Neuronal stem cell (in vitro differentiated cells): ENCODE measurements around the gene TNFAIP8.

Source experiments
- DNase-seq: peaks from one replicate; pipeline ENCODE4 v3.0.0-alpha.2; 2013; ENCODE audit warnings: low spot score
- H2AFZ ChIP-seq: one replicate; pipeline ENCODE4 v1.6.1; 2013; ENCODE audit warnings: mild to moderate bottlenecking, low read length, inconsistent platforms
- H2AK5ac ChIP-seq: 2 replicates; pipeline ENCODE4 v1.6.1; 2013; ENCODE audit warnings: low read depth, mild to moderate bottlenecking, inconsistent platforms, low read length, moderate library complexity, mixed read lengths
- H2BK120ac ChIP-seq: 2 replicates; pipeline ENCODE4 v1.6.1; 2013; ENCODE audit warnings: low read depth, mild to moderate bottlenecking, inconsistent platforms, low read length, moderate library complexity, mixed read lengths
- H2BK12ac ChIP-seq: one replicate; pipeline ENCODE4 v1.6.1; 2013; ENCODE audit warnings: low read length, inconsistent platforms
- H2BK15ac ChIP-seq: 2 replicates; pipeline ENCODE4 v1.6.1; 2013; ENCODE audit warnings: mild to moderate bottlenecking, low read length, inconsistent platforms, mixed read lengths
- H2BK5ac ChIP-seq: one replicate; pipeline ENCODE4 v1.6.1; 2013; ENCODE audit warnings: inconsistent platforms, mild to moderate bottlenecking, low read length, moderate library complexity
- H3K14ac ChIP-seq: one replicate; pipeline ENCODE4 v1.6.1; 2013; ENCODE audit warnings: low read length, inconsistent platforms
- H3K18ac ChIP-seq: 2 replicates; pipeline ENCODE4 v1.6.1; 2013; ENCODE audit warnings: low read length, inconsistent platforms
- H3K23ac ChIP-seq: 2 replicates; pipeline ENCODE4 v1.6.1; 2013; ENCODE audit warnings: low read depth, mild to moderate bottlenecking, mixed read lengths, low read length, inconsistent platforms; ENCODE audit not compliant: poor library complexity
- H3K27ac ChIP-seq: replicated peaks from 3 replicates; pipeline ENCODE4 v1.5.1; 2013; ENCODE audit warnings: low read length, inconsistent platforms
- H3K27me3 ChIP-seq, 3 experiments: 2 replicates each; pipeline ENCODE4 v1.6.1; 2013; ENCODE audit warnings: low read length in 3 of 3, mild to moderate bottlenecking in 2 of 3, inconsistent platforms in 1 of 3, low read depth in 1 of 3, mixed read lengths in 1 of 3, moderate library complexity in 1 of 3; ENCODE audit not compliant: control insufficient read depth in 3 of 3, insufficient read depth in 3 of 3
- H3K36me3 ChIP-seq, 2 donors: replicated peaks in 1 of 2; 2 replicates each; pipeline ENCODE4 v1.6.1; 2013; ENCODE audit warnings: low read length in 2 of 2; ENCODE audit not compliant: control insufficient read depth in 2 of 2, insufficient read depth in 2 of 2
- H3K4ac ChIP-seq: 2 replicates; pipeline ENCODE4 v1.6.1; 2013; ENCODE audit warnings: inconsistent platforms, mild to moderate bottlenecking, low read length, moderate library complexity
- H3K4me1 ChIP-seq, 2 donors: 1 replicate in 1 of 2; 2 replicates in 1 of 2; pipeline ENCODE4 v1.6.1; 2013; ENCODE audit warnings: low read length in 2 of 2, low read depth in 1 of 2; ENCODE audit not compliant: control insufficient read depth in 2 of 2, insufficient read depth in 1 of 2
- H3K4me2 ChIP-seq: one replicate; pipeline ENCODE4 v1.6.1; 2013; ENCODE audit warnings: mild to moderate bottlenecking, low read length, inconsistent platforms; ENCODE audit not compliant: insufficient read depth, poor library complexity, severe bottlenecking
- H3K4me3 ChIP-seq, 2 donors: 2 replicates each; pipeline ENCODE4 v1.5.1; 2013; ENCODE audit warnings: low read length in 2 of 2, mild to moderate bottlenecking in 2 of 2, inconsistent platforms in 1 of 2, moderate library complexity in 1 of 2
- H3K79me1 ChIP-seq: one replicate; pipeline ENCODE4 v1.6.1; 2013; ENCODE audit warnings: low read depth, mild to moderate bottlenecking, inconsistent platforms, low read length, moderate library complexity
- H3K9ac ChIP-seq: one replicate; pipeline ENCODE4 v1.6.1; 2013; ENCODE audit warnings: mild to moderate bottlenecking, low read depth, low read length, inconsistent platforms; ENCODE audit not compliant: poor library complexity
- H3K9me3 ChIP-seq, 2 donors: replicated peaks in 1 of 2; 2 replicates each; pipeline versions ENCODE3 to v1.6.1; 2013; ENCODE audit warnings: low read length in 2 of 2, mild to moderate bottlenecking in 2 of 2, inconsistent platforms in 1 of 2, low read depth in 1 of 2, mixed read lengths in 1 of 2, moderate library complexity in 1 of 2; ENCODE audit not compliant: control insufficient read depth in 2 of 2, insufficient read depth in 1 of 2
- H4K8ac ChIP-seq: one replicate; pipeline ENCODE4 v1.6.1; 2013; ENCODE audit warnings: low read depth, mild to moderate bottlenecking, inconsistent platforms, low read length, moderate library complexity
- H4K91ac ChIP-seq: one replicate; pipeline ENCODE4 v1.6.1; 2013; ENCODE audit warnings: low read length, low read depth, mild to moderate bottlenecking, inconsistent platforms; ENCODE audit not compliant: poor library complexity
- WGBS, 2 donors: extraction: QIAGEN DNeasy Blood & Tissue Kit; methylation state at CpG; one replicate each; pipeline ENCODE4 v1.1.7; 2013; ENCODE audit warnings: missing lambda C conversion rate in 2 of 2, mixed read lengths in 1 of 2; ENCODE audit not compliant: insufficient read length in 2 of 2, insufficient replicate concordance in 1 of 2; ENCODE audit errors: extremely low coverage in 2 of 2; 5-methylcytosine and 5-hydroxymethylcytosine counted together

TNFAIP8 gene

GRCh38 chr5:119389288-119390030, 33.6 kb downstream of the TNFAIP8 start:
- H2BK12ac ChIP-seq, result no peak overlapping the region
- peaks cover 0 to 17% of the 10 kb centered on the region in 2 donors for H3K36me3 ChIP-seq
- H3K4me1 ChIP-seq, result peaks cover 0 to 3% of the 10 kb centered on the region in 2 donors
- no peak overlapping the region for H3K27ac ChIP-seq
- H2AK5ac ChIP-seq, result no peak overlapping the region
- no peak overlapping the region for H3K9ac ChIP-seq
- WGBS, 2 donors, result no CpG with 5 or more reads among the region's 3 CpGs
- no peak overlapping the region for H2BK15ac ChIP-seq
- no peak overlapping the region for H3K14ac ChIP-seq
- H3K4me3 ChIP-seq, result no peak overlapping the region
- H2AFZ ChIP-seq, result no peak overlapping the region
- no peak overlapping the region for H3K4ac ChIP-seq
- H3K4me2 ChIP-seq, result no peak overlapping the region
- no peaks in the 10 kb centered on the region for H3K9me3 ChIP-seq
- H2BK5ac ChIP-seq, result no peak overlapping the region
- H4K8ac ChIP-seq, result no peak overlapping the region
- no peaks in the 10 kb centered on the region for H3K27me3 ChIP-seq
- H3K18ac ChIP-seq, result no peak overlapping the region
- H3K79me1 ChIP-seq, result no peaks in the 10 kb centered on the region
- H3K23ac ChIP-seq, result no peak overlapping the region
- DNase-seq, result no peak
- H2BK120ac ChIP-seq, result no peak overlapping the region
- no peak overlapping the region for H4K91ac ChIP-seq

- H3K18ac ChIP-seq, result no peak overlapping the region
- DNase-seq, result no peak
- WGBS, 2 donors, result 100% methylated on average over 1 of the region's 2 CpGs; no CpG with 5 or more reads in 1 of the 2 donors
- H3K4me2 ChIP-seq, result no peak overlapping the region
- H3K4ac ChIP-seq, result no peak overlapping the region
- no peak overlapping the region for H2BK5ac ChIP-seq
- no peak overlapping the region for H3K27ac ChIP-seq
- peaks cover 0 to 3% of the 10 kb centered on the region in 2 donors for H3K4me1 ChIP-seq
- no peak overlapping the region for H3K9ac ChIP-seq
- H3K27me3 ChIP-seq, result no peaks in the 10 kb centered on the region
- no peak overlapping the region for H4K91ac ChIP-seq
- no peak overlapping the region for H3K14ac ChIP-seq
- no peak overlapping the region for H2BK15ac ChIP-seq
- no peaks in the 10 kb centered on the region for H3K79me1 ChIP-seq
- H2AK5ac ChIP-seq, result no peak overlapping the region
- H3K23ac ChIP-seq, result no peak overlapping the region
- no peak overlapping the region for H2BK120ac ChIP-seq
- no peak overlapping the region for H2AFZ ChIP-seq
- no peak overlapping the region for H2BK12ac ChIP-seq
- H3K9me3 ChIP-seq, result no peaks in the 10 kb centered on the region
- H3K4me3 ChIP-seq, result no peak overlapping the region
- peaks cover 0 to 17% of the 10 kb centered on the region in 2 donors for H3K36me3 ChIP-seq
- no peak overlapping the region for H4K8ac ChIP-seq
Observed at GRCh38 chr5:119390404-119390803, 34.6 kb downstream of the TNFAIP8 start.

- no peak overlapping the region for H2BK15ac ChIP-seq
- peaks cover 0 to 17% of the 10 kb centered on the region in 2 donors for H3K36me3 ChIP-seq
- WGBS, 2 donors, result no CpG with 5 or more reads among the region's 3 CpGs
Observed at GRCh38 chr5:119393201-119393691, 37.4 kb downstream of the TNFAIP8 start.

DNA sequence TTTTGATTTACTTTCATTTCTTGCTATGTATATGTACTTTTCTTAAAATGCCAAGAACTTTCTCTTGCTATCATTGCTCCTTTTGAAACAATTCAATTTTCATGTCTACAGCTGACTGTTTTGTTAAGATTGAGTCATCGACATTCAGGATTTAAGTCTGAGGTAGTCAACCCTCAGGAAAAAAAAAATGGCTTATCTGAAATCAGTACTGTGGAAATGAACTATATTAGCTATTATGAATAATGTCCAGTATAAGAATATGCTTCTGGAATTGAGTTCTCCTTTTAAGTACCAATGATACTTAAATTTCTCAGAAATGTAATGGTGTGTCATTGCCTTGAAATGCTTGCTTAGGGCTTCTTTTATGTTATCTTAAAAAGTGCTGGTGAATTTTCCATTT, 37.9 kb downstream of the TNFAIP8 start:
- H3K27me3 ChIP-seq, result no peaks in the 10 kb centered on the region
- H3K14ac ChIP-seq, result no peak overlapping the region
- no peaks in the 10 kb centered on the region for H3K9me3 ChIP-seq
- no peak overlapping the region for H2BK15ac ChIP-seq
- no peak overlapping the region for H3K9ac ChIP-seq
- peaks cover 0 to 3% of the 10 kb centered on the region in 2 donors for H3K4me1 ChIP-seq
- H2AK5ac ChIP-seq, result no peak overlapping the region
- H3K4me3 ChIP-seq, result no peak overlapping the region
- no peak overlapping the region for H4K91ac ChIP-seq
- no peak overlapping the region for H3K23ac ChIP-seq
- H2AFZ ChIP-seq, result no peak overlapping the region
- no peak overlapping the region for H2BK120ac ChIP-seq
- no CpG with 5 or more reads among the region's 1 CpG for WGBS, 2 donors
- no peak overlapping the region for H3K18ac ChIP-seq
- H3K4me2 ChIP-seq, result no peak overlapping the region
- no peak overlapping the region for H3K4ac ChIP-seq
- no peak overlapping the region for H2BK5ac ChIP-seq
- DNase-seq, result no peak
- H2BK12ac ChIP-seq, result no peak overlapping the region
- H3K36me3 ChIP-seq, result peaks cover 0 to 17% of the 10 kb centered on the region in 2 donors
- H3K27ac ChIP-seq, result no peak overlapping the region
- no peak overlapping the region for H4K8ac ChIP-seq
- H3K79me1 ChIP-seq, result no peaks in the 10 kb centered on the region

More at GRCh38 chr5:119393201-119393691, 37.4 kb downstream of the TNFAIP8 start:
- H3K79me1 ChIP-seq, result no peaks in the 10 kb centered on the region
- no peak for DNase-seq
- H2AFZ ChIP-seq, result no peak overlapping the region
- H3K27ac ChIP-seq, result no peak overlapping the region
- H2AK5ac ChIP-seq, result no peak overlapping the region
- H3K4me2 ChIP-seq, result no peak overlapping the region
- H3K27me3 ChIP-seq, result no peaks in the 10 kb centered on the region
- H3K23ac ChIP-seq, result no peak overlapping the region
- H3K4me3 ChIP-seq, result no peak overlapping the region
- peaks cover 0 to 3% of the 10 kb centered on the region in 2 donors for H3K4me1 ChIP-seq
- no peak overlapping the region for H2BK120ac ChIP-seq
- no peak overlapping the region for H3K4ac ChIP-seq
- no peak overlapping the region for H3K9ac ChIP-seq
- no peak overlapping the region for H2BK12ac ChIP-seq
- H2BK5ac ChIP-seq, result no peak overlapping the region
- H3K14ac ChIP-seq, result no peak overlapping the region
- H3K9me3 ChIP-seq, result no peaks in the 10 kb centered on the region
- no peak overlapping the region for H4K8ac ChIP-seq
- H4K91ac ChIP-seq, result no peak overlapping the region
- no peak overlapping the region for H3K18ac ChIP-seq
